Measurements from ENCODE around the gene TMEM132A. TPM values are rescaled to one million over a fixed set of nuclear protein-coding genes. Genes with fewer than 3 reads are reported as not detected.

The TMEM132A gene
- total RNA-seq, 1 experiment from 2014 or later = 95.5 TPM

DNA sequence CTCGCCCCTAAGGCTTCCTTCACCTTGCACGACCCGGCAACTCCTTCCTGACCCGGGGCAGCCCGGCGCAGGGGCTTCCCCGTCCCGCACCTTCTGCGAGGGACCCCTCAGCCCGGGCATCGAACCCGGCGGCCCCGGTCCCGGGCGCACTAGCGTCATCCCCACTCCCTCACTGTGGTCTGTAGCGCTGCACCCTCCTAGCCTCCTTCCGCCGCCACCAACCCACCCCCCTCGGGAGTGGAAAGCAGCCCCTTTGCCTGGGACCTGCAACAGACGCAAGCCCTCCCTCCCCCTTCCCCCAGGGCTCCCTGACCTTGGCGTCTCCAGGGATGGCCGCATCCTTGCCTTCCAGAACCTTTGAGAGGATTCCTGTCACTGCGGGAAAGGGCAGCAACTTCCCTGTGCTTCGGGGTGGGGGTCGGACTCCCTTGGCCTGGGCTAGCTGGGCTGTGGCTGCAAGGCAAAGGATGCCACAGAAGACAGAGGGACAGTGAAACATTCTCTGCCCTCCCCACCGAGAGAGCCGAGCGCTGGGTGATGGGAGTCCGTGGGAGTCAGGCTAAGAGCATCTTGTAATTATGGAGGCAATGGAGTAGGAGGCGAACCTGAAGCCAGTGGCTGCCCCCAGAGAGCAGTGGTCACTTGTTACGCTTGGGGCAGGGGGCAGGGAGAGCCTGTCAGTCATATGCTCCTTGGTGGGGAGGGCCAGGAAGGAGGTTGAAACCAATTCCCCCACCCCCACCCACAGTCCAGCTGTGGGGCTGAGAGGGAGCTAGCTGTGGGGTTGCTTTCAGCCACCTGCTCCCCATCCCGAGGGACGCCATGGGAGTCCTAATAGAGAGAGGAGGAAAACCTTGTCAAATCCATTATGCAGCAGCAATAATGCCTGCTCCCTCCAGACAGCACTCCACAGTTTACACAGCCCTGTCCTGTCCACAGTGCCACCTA is 920 bp downstream of the TMEM132A start:
- Histone ChIP-seq H3K23me2 (ENCODE audit: insufficient read length, low read depth, low read length, poor library complexity, severe bottlenecking) (peaks cover 10% of the 10 kb centered on the region), H3K79me2 (ENCODE audit: insufficient read depth, low read length) (no peaks in the 10 kb centered on the region), H4K8ac (replicated peaks; ENCODE audit: insufficient read length, low read depth, low read length) (no peak overlapping the region), H2AFZ (ENCODE audit: low read length) (no peak overlapping the region), H3K4me1 (ENCODE audit: insufficient read depth, low read length) (peaks cover 2% of the 10 kb centered on the region; the same call in 1 of the 2 replicates), H4K91ac (ENCODE audit: insufficient read length, low read depth, low read length) (no peak overlapping the region), H3K4me2 (ENCODE audit: insufficient read depth, insufficient read length, low read length) (peak overlapping the region; percentile 91), H3K18ac (ENCODE audit: insufficient read length, low read depth, low read length) (peak overlapping the region; percentile 13), H3K79me1 (ENCODE audit: insufficient read depth, low read depth, low read length, poor library complexity, severe bottlenecking) (no peaks in the 10 kb centered on the region), H2BK20ac (ENCODE audit: low read depth, low read length, poor library complexity, severe bottlenecking) (no peak overlapping the region), H2BK15ac (ENCODE audit: low read depth, low read length) (no peak overlapping the region; the same call in 1 of the 2 replicates), H3K9me3 (ENCODE audit: control insufficient read depth, low read depth, low read length) (no peaks in the 10 kb centered on the region), H2BK12ac (ENCODE audit: insufficient read length, low read depth, low read length) (no peak overlapping the region), H3T11ph (ENCODE audit: low read length) (no peak overlapping the region), H3K27me3 (ENCODE audit: insufficient read depth, low read length) (no peaks in the 10 kb centered on the region), H3K4ac (ENCODE audit: low read depth, low read length) (no peak overlapping the region), H3K14ac (ENCODE audit: insufficient read depth, low read length) (peak overlapping the region; percentile 77), H2AK5ac (ENCODE audit: insufficient read length, low read length) (no peak overlapping the region), H4K20me1 (ENCODE audit: control insufficient read depth, insufficient read depth, insufficient read length) (no peaks in the 10 kb centered on the region), H2BK120ac (ENCODE audit: low read depth, low read length, poor library complexity, severe bottlenecking) (no peak overlapping the region), H3K9ac (ENCODE audit: extremely low read depth, insufficient read length, low read length) (peak overlapping the region; percentile 41), H3K27ac (ENCODE audit: insufficient read length, low read depth, low read length) (no peak overlapping the region), H3K56ac (ENCODE audit: insufficient read length, low read depth, low read length) (no peak overlapping the region), H4K5ac (ENCODE audit: insufficient read length, low read depth, low read length) (no peak overlapping the region), H3K23ac (ENCODE audit: insufficient read length, low read depth, low read length) (no peak overlapping the region), H2BK5ac (ENCODE audit: insufficient read length, low read length) (no peak overlapping the region)
- peak overlapping the region; percentile 78 to 93 for H3K4me3 Mint-ChIP-seq
- DNase-seq = no peak
- TF ChIP-seq, protein P1, sequence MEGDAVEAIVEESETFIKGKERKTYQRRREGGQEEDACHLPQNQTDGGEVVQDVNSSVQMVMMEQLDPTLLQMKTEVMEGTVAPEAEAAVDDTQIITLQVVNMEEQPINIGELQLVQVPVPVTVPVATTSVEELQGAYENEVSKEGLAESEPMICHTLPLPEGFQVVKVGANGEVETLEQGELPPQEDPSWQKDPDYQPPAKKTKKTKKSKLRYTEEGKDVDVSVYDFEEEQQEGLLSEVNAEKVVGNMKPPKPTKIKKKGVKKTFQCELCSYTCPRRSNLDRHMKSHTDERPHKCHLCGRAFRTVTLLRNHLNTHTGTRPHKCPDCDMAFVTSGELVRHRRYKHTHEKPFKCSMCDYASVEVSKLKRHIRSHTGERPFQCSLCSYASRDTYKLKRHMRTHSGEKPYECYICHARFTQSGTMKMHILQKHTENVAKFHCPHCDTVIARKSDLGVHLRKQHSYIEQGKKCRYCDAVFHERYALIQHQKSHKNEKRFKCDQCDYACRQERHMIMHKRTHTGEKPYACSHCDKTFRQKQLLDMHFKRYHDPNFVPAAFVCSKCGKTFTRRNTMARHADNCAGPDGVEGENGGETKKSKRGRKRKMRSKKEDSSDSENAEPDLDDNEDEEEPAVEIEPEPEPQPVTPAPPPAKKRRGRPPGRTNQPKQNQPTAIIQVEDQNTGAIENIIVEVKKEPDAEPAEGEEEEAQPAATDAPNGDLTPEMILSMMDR (conservative IDR thresholded peaks at IDR 0.05) = no peak
- no peaks in the 10 kb centered on the region for H3K9me3 Mint-ChIP-seq
- H3K27me3 Mint-ChIP-seq (ENCODE audit: low read depth) = peaks cover 7% of the 10 kb centered on the region
- H3K27ac Mint-ChIP-seq = peak overlapping the region in 1 of 3 experiments; percentile 62; a peak in 2 of 7 replicates
- H3K4me1 Mint-ChIP-seq = peaks cover 16 to 21% of the 10 kb centered on the region in 2 experiments
- H3K36me3 Mint-ChIP-seq (ENCODE audit: insufficient read depth in 1 of 3, low read depth in 3 of 3) = peaks cover 36 to 60% (median 56%) of the 10 kb centered on the region in 3 experiments; a peak in 6 of 7 replicates
- no CpG with 5 or more reads among the region's 35 CpGs for WGBS (ENCODE audit: extremely low coverage, insufficient read length, low lambda C conversion rate)
